ENCODE results near the gene R3HCC1L. TPM values are rescaled to one million over a fixed set of nuclear protein-coding genes. Genes with fewer than 3 reads are reported as not detected.

R3HCC1L gene
- total RNA-seq, 3 donors from 2014 or later (not counting 1 experiment from before 2014, with no cell fraction given) = 17.9 to 25.6 (median 23.3) TPM

DNA sequence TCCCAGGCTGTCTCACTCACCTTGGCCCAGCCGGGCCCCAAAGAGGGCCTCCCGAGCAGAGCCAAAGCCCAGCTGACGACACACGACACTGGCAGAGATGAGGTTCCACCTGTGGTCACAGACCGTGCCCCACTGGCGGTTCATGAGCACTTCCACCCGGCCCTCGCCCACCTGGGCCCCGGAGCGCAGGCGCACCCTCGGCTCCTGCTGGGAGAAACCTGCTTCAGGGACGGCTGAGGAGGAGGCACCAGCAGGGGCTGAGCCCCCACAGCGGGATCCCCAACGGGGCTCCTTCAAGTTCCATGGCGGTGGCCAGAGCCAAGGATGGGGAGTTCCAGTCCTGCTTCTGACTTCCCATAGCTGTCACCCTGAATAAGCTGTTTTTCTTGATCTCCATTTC lies 123.5 kb downstream of the R3HCC1L start:
- H3K4me1 ChIP-seq (ENCODE audit: control insufficient read depth, insufficient read depth, low read length) = peaks cover 24% of the 10 kb centered on the region
- Mint-ChIP-seq H3K4me1 (peaks cover 7 to 23% of the 10 kb centered on the region in 2 donors), H3K27ac (no peak overlapping the region), H3K9me3 (no peaks in the 10 kb centered on the region), H3K36me3 (no peaks in the 10 kb centered on the region), H3K4me3 (no peak overlapping the region), H3K27me3 (ENCODE audit: low read depth in 2 of 2) (no peaks in the 10 kb centered on the region)
- no peak overlapping the region for H3K4me3 ChIP-seq (ENCODE audit: low read length)
- TF ChIP-seq, protein P1, sequence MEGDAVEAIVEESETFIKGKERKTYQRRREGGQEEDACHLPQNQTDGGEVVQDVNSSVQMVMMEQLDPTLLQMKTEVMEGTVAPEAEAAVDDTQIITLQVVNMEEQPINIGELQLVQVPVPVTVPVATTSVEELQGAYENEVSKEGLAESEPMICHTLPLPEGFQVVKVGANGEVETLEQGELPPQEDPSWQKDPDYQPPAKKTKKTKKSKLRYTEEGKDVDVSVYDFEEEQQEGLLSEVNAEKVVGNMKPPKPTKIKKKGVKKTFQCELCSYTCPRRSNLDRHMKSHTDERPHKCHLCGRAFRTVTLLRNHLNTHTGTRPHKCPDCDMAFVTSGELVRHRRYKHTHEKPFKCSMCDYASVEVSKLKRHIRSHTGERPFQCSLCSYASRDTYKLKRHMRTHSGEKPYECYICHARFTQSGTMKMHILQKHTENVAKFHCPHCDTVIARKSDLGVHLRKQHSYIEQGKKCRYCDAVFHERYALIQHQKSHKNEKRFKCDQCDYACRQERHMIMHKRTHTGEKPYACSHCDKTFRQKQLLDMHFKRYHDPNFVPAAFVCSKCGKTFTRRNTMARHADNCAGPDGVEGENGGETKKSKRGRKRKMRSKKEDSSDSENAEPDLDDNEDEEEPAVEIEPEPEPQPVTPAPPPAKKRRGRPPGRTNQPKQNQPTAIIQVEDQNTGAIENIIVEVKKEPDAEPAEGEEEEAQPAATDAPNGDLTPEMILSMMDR (IDR thresholded peaks at IDR 0.05) = no peak
- ATAC-seq (no peak), DNase-seq (no peak)
- intact Hi-C loops (cut with micrococcal nuclease) = no loop called here
- 91% methylated on average over 16 of the region's 16 CpGs for WGBS (ENCODE audit: insufficient coverage)
- no peaks in the 10 kb centered on the region for H3K36me3 ChIP-seq (ENCODE audit: control insufficient read depth, insufficient read depth, low read length)
- H3K9me3 ChIP-seq (ENCODE audit: control insufficient read depth, insufficient read depth, low read length) = no peaks in the 10 kb centered on the region
- H3K27me3 ChIP-seq (ENCODE audit: control insufficient read depth, insufficient read depth, low read length) = no peaks in the 10 kb centered on the region
- no peak overlapping the region for H3K27ac ChIP-seq (ENCODE audit: low read length)

DNA sequence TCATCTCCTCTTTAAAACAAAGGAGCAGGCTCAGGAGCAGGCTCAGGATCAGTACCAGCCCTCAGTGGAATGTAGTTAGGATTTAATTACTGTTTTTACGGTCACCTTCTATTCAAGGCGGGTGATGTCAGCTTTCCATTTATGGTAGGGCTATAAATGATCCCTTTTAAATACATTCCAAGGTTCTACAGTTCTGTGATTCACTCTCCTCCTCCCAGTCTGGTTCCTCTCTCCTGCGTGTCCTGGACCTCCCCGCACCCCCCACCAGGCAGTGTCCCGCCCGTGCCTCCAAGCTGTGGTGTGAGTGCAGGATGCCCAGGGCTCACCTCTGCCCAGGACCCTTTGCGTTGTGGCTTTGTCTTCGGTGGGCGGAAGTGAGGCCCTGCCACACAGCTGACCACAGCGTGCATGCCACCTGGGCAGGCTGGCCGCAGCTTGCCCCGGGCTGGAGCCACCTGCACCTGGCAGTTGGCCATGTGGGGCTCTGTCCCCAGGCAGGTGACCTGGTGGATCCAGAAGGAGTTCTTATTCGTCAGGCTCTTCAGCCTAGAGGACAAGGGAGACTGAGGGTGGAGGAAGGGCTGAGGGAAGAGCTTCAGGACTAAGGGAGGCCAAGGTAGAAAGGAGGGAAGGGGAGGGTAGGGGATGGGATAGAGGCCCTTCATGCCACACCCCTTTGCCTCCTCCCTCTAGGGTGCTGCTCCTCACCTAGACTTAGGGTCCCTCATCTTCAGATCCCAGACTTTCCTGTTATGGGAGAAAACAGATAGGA lies 124.4 kb downstream of the R3HCC1L start:
- H3K27ac Mint-ChIP-seq = peak overlapping the region in 1 of 2 donors; percentile 16
- DNase-seq = no peak
- H3K4me3 Mint-ChIP-seq = no peak overlapping the region
- no peak overlapping the region for H3K4me3 ChIP-seq (ENCODE audit: low read length)
- no peaks in the 10 kb centered on the region for H3K27me3 ChIP-seq (ENCODE audit: control insufficient read depth, insufficient read depth, low read length)
- peaks cover 7 to 23% of the 10 kb centered on the region in 2 donors for H3K4me1 Mint-ChIP-seq
- no peaks in the 10 kb centered on the region for H3K9me3 Mint-ChIP-seq
- TF ChIP-seq, protein P1 (IDR thresholded peaks at IDR 0.05) = no peak
- H3K9me3 ChIP-seq (ENCODE audit: control insufficient read depth, insufficient read depth, low read length) = no peaks in the 10 kb centered on the region
- intact Hi-C loops (cut with micrococcal nuclease) = no loop called here
- no peak overlapping the region for H3K27ac ChIP-seq (ENCODE audit: low read length)
- ATAC-seq = no peak
- no peaks in the 10 kb centered on the region for H3K36me3 Mint-ChIP-seq
- H3K36me3 ChIP-seq (ENCODE audit: control insufficient read depth, insufficient read depth, low read length) = no peaks in the 10 kb centered on the region
- peaks cover 24% of the 10 kb centered on the region for H3K4me1 ChIP-seq (ENCODE audit: control insufficient read depth, insufficient read depth, low read length)
- WGBS (ENCODE audit: insufficient coverage) = 58% methylated on average over 11 of the region's 13 CpGs
- no peaks in the 10 kb centered on the region for H3K27me3 Mint-ChIP-seq (ENCODE audit: low read depth in 2 of 2)

DNA sequence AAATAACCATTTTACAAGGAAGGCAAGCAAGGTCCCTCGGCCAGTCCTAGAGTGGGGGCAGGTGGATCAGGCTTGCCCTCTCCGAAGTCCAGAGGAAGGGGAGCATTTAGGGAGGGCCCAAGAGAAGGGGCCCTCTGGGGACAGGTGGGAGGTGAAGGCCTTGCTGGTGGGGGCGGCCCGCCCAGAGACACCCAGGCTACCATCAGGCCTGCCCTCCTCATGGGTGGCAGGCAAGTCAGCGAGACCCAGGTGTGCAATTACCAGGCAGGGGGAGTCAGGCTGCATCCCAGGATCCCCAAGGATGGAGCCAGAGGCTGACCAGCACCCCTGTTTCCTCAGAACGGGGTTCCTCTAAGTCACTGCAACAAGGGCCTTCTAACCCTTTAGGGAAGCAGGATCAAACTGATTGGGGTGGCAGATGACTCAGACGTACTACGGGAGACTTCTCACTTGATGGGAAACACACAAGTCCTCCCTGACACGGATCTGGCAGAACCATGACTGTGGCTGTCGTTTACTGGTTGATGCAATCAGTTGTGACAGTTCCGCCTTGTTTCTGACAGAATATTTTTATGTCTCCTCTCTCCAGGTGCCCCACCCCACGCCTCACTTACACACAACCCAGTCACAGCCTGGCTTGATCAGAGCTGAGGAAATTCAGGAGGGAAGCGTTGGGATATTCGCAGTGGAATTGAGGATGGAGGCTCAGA lies 125.3 kb downstream of the R3HCC1L start:
- no peak overlapping the region for H3K4me3 Mint-ChIP-seq
- no peak overlapping the region for H3K4me3 ChIP-seq (ENCODE audit: low read length)
- no peaks in the 10 kb centered on the region for H3K36me3 Mint-ChIP-seq
- no peaks in the 10 kb centered on the region for H3K27me3 Mint-ChIP-seq (ENCODE audit: low read depth in 2 of 2)
- TF ChIP-seq, protein P1 (IDR thresholded peaks at IDR 0.05) = no peak
- H3K27ac Mint-ChIP-seq = no peak overlapping the region
- ATAC-seq (no peak), DNase-seq (no peak)
- 93% methylated on average over 13 of the region's 14 CpGs for WGBS (ENCODE audit: insufficient coverage)
- H3K36me3 ChIP-seq (ENCODE audit: control insufficient read depth, insufficient read depth, low read length) = no peaks in the 10 kb centered on the region
- H3K9me3 Mint-ChIP-seq = no peaks in the 10 kb centered on the region
- H3K4me1 ChIP-seq (ENCODE audit: control insufficient read depth, insufficient read depth, low read length) = peaks cover 17% of the 10 kb centered on the region
- no peaks in the 10 kb centered on the region for H3K9me3 ChIP-seq (ENCODE audit: control insufficient read depth, insufficient read depth, low read length)
- intact Hi-C loops (cut with micrococcal nuclease) = no loop called here
- peaks cover 0 to 15% of the 10 kb centered on the region in 2 donors for H3K4me1 Mint-ChIP-seq
- no peaks in the 10 kb centered on the region for H3K27me3 ChIP-seq (ENCODE audit: control insufficient read depth, insufficient read depth, low read length)
- no peak overlapping the region for H3K27ac ChIP-seq (ENCODE audit: low read length)
